HCT116 (cell line): ENCODE data around the gene ELN. TPM values are rescaled to one million over a fixed set of nuclear protein-coding genes. Genes with fewer than 3 reads are reported as not detected.

Experiments
- ATAC-seq: fragments of 200-7000 bp; cut with Tn5 transposase; 2 replicates; pipeline ENCODE4 v1.9.1; 2020; ENCODE audit warnings: mild to moderate bottlenecking, moderate library complexity
- BruUV-seq: library from RNA; stranded (reverse); fragments of 400-500 nt; replicated peaks from 2 replicates; lab custom pipeline; 2021; lab: Mats Ljungman, UMichigan
- CTCF ChIA-PET: fragments of 300-600 bp; sonication (Branson Sonifier 250); formaldehyde crosslinking; loops from one replicate; lab custom pipeline; 2021; ENCODE audit warnings: antibody characterized with exemption; lab: Charles Lee
- POLR2A ChIA-PET: fragments of 300-600, 350-600 bp; sonication (Branson Sonifier 250); formaldehyde crosslinking; loops from one replicate; lab custom pipeline; 2021; ENCODE audit warnings: antibody characterized with exemption; lab: Charles Lee
- RAD21 ChIA-PET, 2 experiments: fragments of 300-600 bp; sonication (Branson Sonifier 250); formaldehyde crosslinking; loops; one replicate each; lab custom pipeline; 2023; ENCODE audit warnings: low total read pairs in 2 of 2; ENCODE audit not compliant: uncharacterized antibody in 2 of 2, unreplicated experiment in 2 of 2, low non-redundant PET in 1 of 2; lab: Charles Lee
- DNase-seq: peaks from one replicate; pipeline ENCODE4 v3.0.0-alpha.2; 2010; ENCODE audit warnings: low read depth, low spot score
- H2AFZ ChIP-seq: fragments of 200-600 bp; shearing (Covaris generic), sonication (generic); 2 replicates; pipeline ENCODE4 v1.6.1; 2017; ENCODE audit warnings: low read depth, mixed run types, mixed read lengths, antibody characterized with exemption, low read length; ENCODE audit not compliant: poor library complexity, severe bottlenecking
- H3K27ac ChIP-seq: 2 replicates; pipeline ENCODE4 v1.5.1; 2012; ENCODE audit warnings: low read depth, low read length
- H3K27me3 ChIP-seq: fragments of 200-600 bp; sonication (generic); 2 replicates; pipeline ENCODE4 v1.6.1; 2016; ENCODE audit warnings: mixed run types, low read length, mixed read lengths; ENCODE audit not compliant: insufficient read depth
- H3K36me3 ChIP-seq, 2 experiments: fragments of 200-500 bp in 1 of 2; fragments of 200-600 bp in 1 of 2; sonication (Bioruptor generic) in 1 of 2; sonication (generic) in 1 of 2; 2 replicates each; pipeline versions ENCODE4 v1.5.1 to v1.6.1; 2014 to 2016; ENCODE audit warnings: low read length in 2 of 2, inconsistent platforms in 1 of 2, mixed read lengths in 1 of 2, mixed run types in 1 of 2; ENCODE audit not compliant: insufficient read depth in 2 of 2, control insufficient read depth in 1 of 2
- H3K4me1 ChIP-seq, 2 experiments: fragments of 200-600 bp in 1 of 2; sonication (generic) in 1 of 2; 2 replicates each; pipeline versions ENCODE4 v1.5.1 to v1.6.1; 2012 to 2017; ENCODE audit warnings: low read length in 2 of 2, inconsistent platforms in 1 of 2, mild to moderate bottlenecking in 1 of 2, mixed read lengths in 1 of 2, mixed run types in 1 of 2, moderate library complexity in 1 of 2; ENCODE audit not compliant: insufficient read depth in 2 of 2, control insufficient read depth in 1 of 2
- H3K4me2 ChIP-seq: fragments of 200-600 bp; sonication (generic); 2 replicates; pipeline ENCODE4 v1.6.1; 2017; ENCODE audit warnings: mixed run types, low read length, mixed read lengths
- H3K4me3 ChIP-seq, 2 experiments: fragments of 200-600 bp in 1 of 2; sonication (generic) in 1 of 2; replicated peaks in 1 of 2; 2 replicates each; pipeline ENCODE4 v1.5.1; 2011 to 2016; ENCODE audit warnings: low read length in 2 of 2, control low read depth in 1 of 2, low read depth in 1 of 2, mild to moderate bottlenecking in 1 of 2, mixed read lengths in 1 of 2, mixed run types in 1 of 2
- H3K79me2 ChIP-seq: fragments of 200-600 bp; sonication (generic); 2 replicates; pipeline ENCODE4 v1.6.1; 2017; ENCODE audit warnings: mild to moderate bottlenecking, mixed run types, low read length, moderate library complexity, mixed read lengths; ENCODE audit not compliant: insufficient read depth
- H3K9ac ChIP-seq: fragments of 200-600 bp; sonication (generic); 2 replicates; pipeline ENCODE4 v1.6.1; 2016; ENCODE audit warnings: low read length, mixed read lengths
- H3K9me2 ChIP-seq: fragments of 200-600 bp; sonication (generic), shearing (Covaris generic); 2 replicates; pipeline ENCODE4 v1.6.1; 2017; ENCODE audit warnings: mixed run types, mild to moderate bottlenecking, moderate library complexity; ENCODE audit not compliant: insufficient read depth
- H3K9me3 ChIP-seq, 2 experiments: fragments of 200-500 bp in 1 of 2; fragments of 200-600 bp in 1 of 2; sonication (Bioruptor generic) in 1 of 2; sonication (generic) in 1 of 2; 2 replicates each; pipeline ENCODE4 v1.6.1; 2014 to 2017; ENCODE audit warnings: low read length in 2 of 2, mixed read lengths in 2 of 2, inconsistent platforms in 1 of 2, low read depth in 1 of 2, mild to moderate bottlenecking in 1 of 2, mixed run types in 1 of 2, moderate library complexity in 1 of 2; ENCODE audit not compliant: control insufficient read depth in 1 of 2, insufficient read depth in 1 of 2
- H4K20me1 ChIP-seq: fragments of 200-600 bp; sonication (generic), shearing (Covaris generic); 2 replicates; pipeline ENCODE4 v1.6.1; 2017; ENCODE audit warnings: mixed run types, mild to moderate bottlenecking, moderate library complexity; ENCODE audit not compliant: insufficient read depth
- CEBPB ChIP-seq: IDR thresholded peaks from 2 replicates; pipeline ENCODE4 v1.6.1; 2012; ENCODE audit warnings: low read depth
- EZH2phosphoT487 ChIP-seq: fragments of 200-600 bp; IDR thresholded peaks from 2 replicates; pipeline ENCODE4 v1.6.1; 2018; ENCODE audit warnings: antibody characterized with exemption, borderline replicate concordance
- JUND ChIP-seq: IDR thresholded peaks from 2 replicates; pipeline ENCODE4 v1.6.1; 2012
- POLR2A ChIP-seq: IDR thresholded peaks from 2 replicates; pipeline ENCODE4 v1.7.0; 2011; ENCODE audit warnings: borderline replicate concordance; ENCODE audit not compliant: insufficient read depth, insufficient read length; ENCODE audit errors: extremely low read depth
- POLR2AphosphoS5 ChIP-seq: IDR thresholded peaks from 2 replicates; pipeline ENCODE4 v1.6.1; 2011; ENCODE audit warnings: mild to moderate bottlenecking, low read depth, low read length, moderate library complexity
- SP1 ChIP-seq: IDR thresholded peaks from 2 replicates; pipeline ENCODE4 v1.6.1; 2012; ENCODE audit warnings: low read depth
- TCF7L2 ChIP-seq: IDR thresholded peaks from 2 replicates; pipeline ENCODE4 v1.7.0; 2011; ENCODE audit warnings: borderline replicate concordance, inconsistent platforms; ENCODE audit not compliant: insufficient read depth, insufficient read length; ENCODE audit errors: extremely low read depth
- ZNF274 ChIP-seq: fragments of 200-500 bp; sonication (Bioruptor generic); IDR thresholded peaks from 2 replicates; pipeline ENCODE4 v1.6.1; 2014; ENCODE audit warnings: mild to moderate bottlenecking, low read depth, low read length, inconsistent platforms
- intact Hi-C: fragments of 100-400 bp; cut with micrococcal nuclease; formaldehyde crosslinking; loops from 2 replicates; pipeline ENCODE4 v1.10.0; 2022
- total RNA-seq: library from RNA; stranded (reverse); gene quantifications from one replicate; pipeline ENCODE4 v1.2.1, GENCODE V29; 2021; ENCODE audit not compliant: unreplicated experiment
- TF ChIP-seq, protein P1 (sequence below): IDR thresholded peaks from 2 replicates; pipeline ENCODE4 v1.6.1; 2012
- TF ChIP-seq, protein P2 (sequence below), 3 experiments: fragments of 200-600 bp in 1 of 3; sonication (generic) in 1 of 3; IDR thresholded peaks in 2 of 3; conservative IDR thresholded peaks in 1 of 3; 2 replicates each; pipeline ENCODE4 v1.5.1; 2012 to 2017; ENCODE audit warnings: low read depth in 2 of 3, low read length in 2 of 3, antibody characterized with exemption in 1 of 3, borderline replicate concordance in 1 of 3, control low read depth in 1 of 3, mild to moderate bottlenecking in 1 of 3, mixed read lengths in 1 of 3, mixed run types in 1 of 3, moderate library complexity in 1 of 3; ENCODE audit not compliant: insufficient read depth in 1 of 3
- TF ChIP-seq, protein P3 (sequence below): IDR thresholded peaks from 2 replicates; pipeline ENCODE4 v1.6.1; 2011; ENCODE audit warnings: mild to moderate bottlenecking, low read length, moderate library complexity; ENCODE audit not compliant: insufficient replicate concordance; ENCODE audit errors: extremely low read depth
- TF ChIP-seq, protein P4 (sequence below): IDR thresholded peaks from 2 replicates; pipeline ENCODE4 v1.6.1; 2012; ENCODE audit warnings: low read depth

Gene ELN
- total RNA-seq, 1 experiment from 2014 or later: 0.17 TPM

DNA sequence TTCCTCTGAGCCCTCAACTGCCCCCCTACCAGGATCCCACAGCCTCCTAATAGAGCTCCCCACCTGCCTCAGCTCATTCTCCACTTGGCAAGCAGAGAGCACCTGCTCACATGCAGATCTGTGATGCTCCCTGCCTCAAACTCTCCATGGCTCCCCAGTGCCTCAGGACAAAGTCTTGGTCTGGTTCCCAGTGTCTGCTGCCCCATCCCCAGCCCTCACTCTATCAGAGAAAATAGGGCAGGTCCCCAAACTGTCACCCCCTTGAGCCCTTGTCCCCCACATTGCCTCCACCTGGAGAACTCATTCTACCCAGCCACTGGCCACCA lies 20.8 kb upstream of the ELN start:
- Histone ChIP-seq H3K27ac (no peak overlapping the region), H4K20me1 (no peaks in the 10 kb centered on the region), H3K79me2 (no peaks in the 10 kb centered on the region), H3K27me3 (no peaks in the 10 kb centered on the region), H3K4me2 (no peak overlapping the region), H3K9me3 (no peaks in the 10 kb centered on the region), H2AFZ (no peak overlapping the region), H3K36me3 (no peaks in the 10 kb centered on the region), H3K9me2 (no peaks in the 10 kb centered on the region), H3K4me3 (no peak overlapping the region), H3K4me1 (peaks cover 21 to 28% of the 10 kb centered on the region in 2 experiments)
- ChIA-PET POLR2A (interaction anchor here (0.6 kb wide), 1 partner anchor 14 kb away, joined by 3 read pairs; no protein-coding TSS in a partner anchor), RAD21 (no interaction called here), CTCF (interaction anchor here (1.3 kb wide), 1 partner anchor 20 kb away, joined by 6 read pairs; no protein-coding TSS in a partner anchor)
- no TSS peak for BruUV-seq
- DNase-seq: no peak
- intact Hi-C loops: no loop called here
- no peak for TF ChIP-seq CEBPB
- TF ChIP-seq, protein P1, sequence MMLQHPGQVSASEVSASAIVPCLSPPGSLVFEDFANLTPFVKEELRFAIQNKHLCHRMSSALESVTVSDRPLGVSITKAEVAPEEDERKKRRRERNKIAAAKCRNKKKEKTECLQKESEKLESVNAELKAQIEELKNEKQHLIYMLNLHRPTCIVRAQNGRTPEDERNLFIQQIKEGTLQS: no peak
- TF ChIP-seq, all 23 proteins: peak for 0
- no peak overlapping the region for H3K9ac ChIP-seq
- no peak for ATAC-seq

DNA sequence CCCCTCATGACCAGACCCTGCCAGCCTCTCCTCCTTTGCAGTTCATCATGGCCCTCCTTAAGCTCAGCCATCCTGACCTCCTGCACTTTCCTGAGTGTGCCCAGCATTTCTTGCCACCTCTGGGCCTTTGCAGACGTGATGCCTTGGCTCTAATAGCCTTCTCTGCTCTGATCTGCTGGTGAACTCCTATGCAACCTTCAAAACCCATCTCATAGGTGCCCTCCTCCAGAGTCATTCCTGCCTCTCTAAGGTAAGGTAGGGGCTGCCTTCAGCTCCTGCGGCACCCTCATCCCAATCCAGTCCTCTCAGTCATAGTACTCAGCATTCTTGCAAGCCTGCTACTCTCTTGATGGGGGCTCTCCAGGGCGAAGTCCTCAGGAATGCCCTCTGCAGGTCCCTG lies 19.3 kb upstream of the ELN start:
- Histone ChIP-seq H3K4me3 (no peak overlapping the region), H3K9ac (no peak overlapping the region), H4K20me1 (no peaks in the 10 kb centered on the region), H3K36me3 (no peaks in the 10 kb centered on the region), H3K4me1 (peaks cover 6 to 16% of the 10 kb centered on the region in 2 experiments; a peak in 3 of 4 replicates), H3K9me2 (no peaks in the 10 kb centered on the region), H3K27me3 (no peaks in the 10 kb centered on the region), H3K27ac (no peak overlapping the region), H3K4me2 (no peak overlapping the region), H2AFZ (no peak overlapping the region), H3K9me3 (no peaks in the 10 kb centered on the region), H3K79me2 (no peaks in the 10 kb centered on the region)
- ChIA-PET CTCF (no interaction called here), POLR2A (no interaction called here), RAD21 (no interaction called here)
- intact Hi-C loops: no loop called here
- ATAC-seq (no peak), DNase-seq (no peak)
- no TSS peak for BruUV-seq
- TF ChIP-seq POLR2A: no peak
- TF ChIP-seq TCF7L2: no peak
- TF ChIP-seq, protein P2, sequence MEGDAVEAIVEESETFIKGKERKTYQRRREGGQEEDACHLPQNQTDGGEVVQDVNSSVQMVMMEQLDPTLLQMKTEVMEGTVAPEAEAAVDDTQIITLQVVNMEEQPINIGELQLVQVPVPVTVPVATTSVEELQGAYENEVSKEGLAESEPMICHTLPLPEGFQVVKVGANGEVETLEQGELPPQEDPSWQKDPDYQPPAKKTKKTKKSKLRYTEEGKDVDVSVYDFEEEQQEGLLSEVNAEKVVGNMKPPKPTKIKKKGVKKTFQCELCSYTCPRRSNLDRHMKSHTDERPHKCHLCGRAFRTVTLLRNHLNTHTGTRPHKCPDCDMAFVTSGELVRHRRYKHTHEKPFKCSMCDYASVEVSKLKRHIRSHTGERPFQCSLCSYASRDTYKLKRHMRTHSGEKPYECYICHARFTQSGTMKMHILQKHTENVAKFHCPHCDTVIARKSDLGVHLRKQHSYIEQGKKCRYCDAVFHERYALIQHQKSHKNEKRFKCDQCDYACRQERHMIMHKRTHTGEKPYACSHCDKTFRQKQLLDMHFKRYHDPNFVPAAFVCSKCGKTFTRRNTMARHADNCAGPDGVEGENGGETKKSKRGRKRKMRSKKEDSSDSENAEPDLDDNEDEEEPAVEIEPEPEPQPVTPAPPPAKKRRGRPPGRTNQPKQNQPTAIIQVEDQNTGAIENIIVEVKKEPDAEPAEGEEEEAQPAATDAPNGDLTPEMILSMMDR (IDR thresholded peaks at IDR 0.05 in 2 of 3, conservative IDR thresholded peaks at IDR 0.05 in 1 of 3; ENCODE audit: borderline replicate concordance in 1 of 3, insufficient read depth in 1 of 3, low read depth in 2 of 3, low read length in 2 of 3): no peak
- no peak for TF ChIP-seq POLR2AphosphoS5
- no peak for TF ChIP-seq ZNF274
- TF ChIP-seq, protein P3, sequence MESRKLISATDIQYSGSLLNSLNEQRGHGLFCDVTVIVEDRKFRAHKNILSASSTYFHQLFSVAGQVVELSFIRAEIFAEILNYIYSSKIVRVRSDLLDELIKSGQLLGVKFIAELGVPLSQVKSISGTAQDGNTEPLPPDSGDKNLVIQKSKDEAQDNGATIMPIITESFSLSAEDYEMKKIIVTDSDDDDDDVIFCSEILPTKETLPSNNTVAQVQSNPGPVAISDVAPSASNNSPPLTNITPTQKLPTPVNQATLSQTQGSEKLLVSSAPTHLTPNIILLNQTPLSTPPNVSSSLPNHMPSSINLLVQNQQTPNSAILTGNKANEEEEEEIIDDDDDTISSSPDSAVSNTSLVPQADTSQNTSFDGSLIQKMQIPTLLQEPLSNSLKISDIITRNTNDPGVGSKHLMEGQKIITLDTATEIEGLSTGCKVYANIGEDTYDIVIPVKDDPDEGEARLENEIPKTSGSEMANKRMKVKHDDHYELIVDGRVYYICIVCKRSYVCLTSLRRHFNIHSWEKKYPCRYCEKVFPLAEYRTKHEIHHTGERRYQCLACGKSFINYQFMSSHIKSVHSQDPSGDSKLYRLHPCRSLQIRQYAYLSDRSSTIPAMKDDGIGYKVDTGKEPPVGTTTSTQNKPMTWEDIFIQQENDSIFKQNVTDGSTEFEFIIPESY: no peak
- TF ChIP-seq JUND: no peak
- TF ChIP-seq, protein P4, sequence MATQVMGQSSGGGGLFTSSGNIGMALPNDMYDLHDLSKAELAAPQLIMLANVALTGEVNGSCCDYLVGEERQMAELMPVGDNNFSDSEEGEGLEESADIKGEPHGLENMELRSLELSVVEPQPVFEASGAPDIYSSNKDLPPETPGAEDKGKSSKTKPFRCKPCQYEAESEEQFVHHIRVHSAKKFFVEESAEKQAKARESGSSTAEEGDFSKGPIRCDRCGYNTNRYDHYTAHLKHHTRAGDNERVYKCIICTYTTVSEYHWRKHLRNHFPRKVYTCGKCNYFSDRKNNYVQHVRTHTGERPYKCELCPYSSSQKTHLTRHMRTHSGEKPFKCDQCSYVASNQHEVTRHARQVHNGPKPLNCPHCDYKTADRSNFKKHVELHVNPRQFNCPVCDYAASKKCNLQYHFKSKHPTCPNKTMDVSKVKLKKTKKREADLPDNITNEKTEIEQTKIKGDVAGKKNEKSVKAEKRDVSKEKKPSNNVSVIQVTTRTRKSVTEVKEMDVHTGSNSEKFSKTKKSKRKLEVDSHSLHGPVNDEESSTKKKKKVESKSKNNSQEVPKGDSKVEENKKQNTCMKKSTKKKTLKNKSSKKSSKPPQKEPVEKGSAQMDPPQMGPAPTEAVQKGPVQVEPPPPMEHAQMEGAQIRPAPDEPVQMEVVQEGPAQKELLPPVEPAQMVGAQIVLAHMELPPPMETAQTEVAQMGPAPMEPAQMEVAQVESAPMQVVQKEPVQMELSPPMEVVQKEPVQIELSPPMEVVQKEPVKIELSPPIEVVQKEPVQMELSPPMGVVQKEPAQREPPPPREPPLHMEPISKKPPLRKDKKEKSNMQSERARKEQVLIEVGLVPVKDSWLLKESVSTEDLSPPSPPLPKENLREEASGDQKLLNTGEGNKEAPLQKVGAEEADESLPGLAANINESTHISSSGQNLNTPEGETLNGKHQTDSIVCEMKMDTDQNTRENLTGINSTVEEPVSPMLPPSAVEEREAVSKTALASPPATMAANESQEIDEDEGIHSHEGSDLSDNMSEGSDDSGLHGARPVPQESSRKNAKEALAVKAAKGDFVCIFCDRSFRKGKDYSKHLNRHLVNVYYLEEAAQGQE: no peak
- no peak for TF ChIP-seq CEBPB
- TF ChIP-seq EZH2phosphoT487: no peak
- TF ChIP-seq SP1: no peak
